ENCODE results near the gene KLHDC4. TPM values are rescaled to one million over a fixed set of nuclear protein-coding genes. Genes with fewer than 3 reads are reported as not detected.
A peak's percentile ranks its signal among the peaks of the same experiment; 100 is the strongest.
"Not testable (repeated sequence)": the region's sequence is repeated elsewhere in the genome, so short reads cannot be mapped to it uniquely, and the experiment has no call there.

Gene KLHDC4
- total and polyA plus RNA-seq, 2 experiments from 2014 or later: 12.8 to 15.6 TPM

- no peaks in the 10 kb centered on the region for H3K79me2 ChIP-seq
- TF ChIP-seq EZH2phosphoT487 (IDR thresholded peaks at IDR 0.05; ENCODE audit: low read depth, severe bottlenecking, unreplicated experiment) (no peak), CTCF (IDR thresholded peaks at IDR 0.05; ENCODE audit: poor library complexity) (no peak), EZH2 (IDR thresholded peaks at IDR 0.05; ENCODE audit: borderline replicate concordance) (no peak)
- peak overlapping the region; percentile 88 for H3K27ac ChIP-seq
Observed at GRCh38 chr16:87790292-87791100, 24.7 kb upstream of the KLHDC4 start.

GRCh38 chr16:87789437-87790291, 23.9 kb upstream of the KLHDC4 start:
- TF ChIP-seq EZH2 (IDR thresholded peaks at IDR 0.05; ENCODE audit: borderline replicate concordance): no peak
- no peak for TF ChIP-seq EZH2phosphoT487 (IDR thresholded peaks at IDR 0.05; ENCODE audit: low read depth, severe bottlenecking, unreplicated experiment)
- no peak for TF ChIP-seq CTCF (IDR thresholded peaks at IDR 0.05; ENCODE audit: poor library complexity)
- no peaks in the 10 kb centered on the region for H3K27me3 ChIP-seq
- H3K27ac ChIP-seq: peak overlapping the region; percentile 88
- peaks cover 15% of the 10 kb centered on the region for H3K4me1 ChIP-seq (ENCODE audit: insufficient read depth)
- no peaks in the 10 kb centered on the region for H4K20me1 ChIP-seq (ENCODE audit: insufficient read depth, poor library complexity, severe bottlenecking)
- no peak overlapping the region for H3K4me3 ChIP-seq
- DNase-seq (ENCODE audit: low spot score): peak; percentile 59
- WGBS (ENCODE audit: low lambda C conversion rate, missing lambda C conversion rate): 73% methylated on average over 20 of the region's 20 CpGs
- peak overlapping the region; percentile 18 for H3K4me2 ChIP-seq
- no peaks in the 10 kb centered on the region for H3K9me3 ChIP-seq (ENCODE audit: low read depth)
- no peak overlapping the region for H2AFZ ChIP-seq
- H3K9me2 ChIP-seq (replicated peaks; ENCODE audit: insufficient read depth): no peaks in the 10 kb centered on the region
- H3K79me2 ChIP-seq: no peaks in the 10 kb centered on the region
- no peaks in the 10 kb centered on the region for H3K36me3 ChIP-seq (replicated peaks; ENCODE audit: insufficient read depth, low read depth)

More at GRCh38 chr16:87790292-87791100, 24.7 kb upstream of the KLHDC4 start:
- no peaks in the 10 kb centered on the region for H3K36me3 ChIP-seq (replicated peaks; ENCODE audit: insufficient read depth, low read depth)
- no peak overlapping the region for H2AFZ ChIP-seq
- peaks cover 14% of the 10 kb centered on the region for H3K4me1 ChIP-seq (ENCODE audit: insufficient read depth)
- H3K27me3 ChIP-seq: no peaks in the 10 kb centered on the region
- no peaks in the 10 kb centered on the region for H4K20me1 ChIP-seq (ENCODE audit: insufficient read depth, poor library complexity, severe bottlenecking)
- WGBS (ENCODE audit: low lambda C conversion rate, missing lambda C conversion rate): 77% methylated on average over 17 of the region's 17 CpGs
- DNase-seq (ENCODE audit: low spot score): no peak
- no peaks in the 10 kb centered on the region for H3K9me2 ChIP-seq (replicated peaks; ENCODE audit: insufficient read depth)
- no peak overlapping the region for H3K4me3 ChIP-seq
- no peaks in the 10 kb centered on the region for H3K9me3 ChIP-seq (ENCODE audit: low read depth)
- no peak overlapping the region for H3K4me2 ChIP-seq

DNA sequence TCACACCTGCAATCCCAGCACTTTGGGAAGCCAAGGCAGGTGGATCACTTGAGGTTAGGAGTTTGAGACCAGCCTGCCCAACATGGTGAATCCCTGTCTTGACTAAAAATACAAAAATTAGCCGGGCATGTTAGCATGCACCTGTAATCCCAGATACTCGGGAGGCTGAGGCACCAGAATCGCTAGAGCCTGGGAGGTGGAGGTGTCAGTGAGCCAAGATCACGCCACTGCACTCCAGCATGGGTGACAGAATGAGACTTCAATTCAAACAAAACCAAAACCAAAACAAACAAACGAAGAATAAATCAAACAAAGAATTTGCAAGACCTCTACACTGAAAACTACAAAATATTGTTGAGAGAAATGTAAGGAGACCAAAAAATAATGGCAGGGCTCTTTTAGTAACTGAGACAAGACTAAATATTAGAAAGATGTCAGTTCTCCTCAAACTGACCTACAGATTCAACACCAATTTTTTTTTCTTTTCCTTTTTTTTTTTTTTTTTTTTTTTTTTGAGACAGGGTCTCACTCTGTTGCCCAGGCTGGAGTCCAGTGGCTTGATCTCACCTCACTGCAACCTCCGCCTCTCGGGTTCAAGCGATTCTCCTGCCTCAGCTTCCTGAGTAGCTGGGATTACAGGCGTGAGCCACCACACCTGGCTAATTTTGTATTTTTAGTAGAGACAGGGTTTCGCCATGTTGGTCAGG, 23.1 kb upstream of the KLHDC4 start:
- not testable (repeated sequence) for DNase-seq (ENCODE audit: low spot score); H3K9me3 ChIP-seq (ENCODE audit: low read depth); H3K79me2 ChIP-seq; H3K27me3 ChIP-seq; H3K36me3 ChIP-seq (replicated peaks; ENCODE audit: insufficient read depth, low read depth); H4K20me1 ChIP-seq (ENCODE audit: insufficient read depth, poor library complexity, severe bottlenecking); H3K9me2 ChIP-seq (replicated peaks; ENCODE audit: insufficient read depth); H2AFZ ChIP-seq; H3K4me3 ChIP-seq
- Histone ChIP-seq H3K4me2 (peak overlapping the region; percentile 18), H3K4me1 (ENCODE audit: insufficient read depth) (peaks cover 17% of the 10 kb centered on the region), H3K27ac (peak overlapping the region; percentile 88)
- 85% methylated on average over 10 of the region's 10 CpGs for WGBS (ENCODE audit: low lambda C conversion rate, missing lambda C conversion rate)

DNA sequence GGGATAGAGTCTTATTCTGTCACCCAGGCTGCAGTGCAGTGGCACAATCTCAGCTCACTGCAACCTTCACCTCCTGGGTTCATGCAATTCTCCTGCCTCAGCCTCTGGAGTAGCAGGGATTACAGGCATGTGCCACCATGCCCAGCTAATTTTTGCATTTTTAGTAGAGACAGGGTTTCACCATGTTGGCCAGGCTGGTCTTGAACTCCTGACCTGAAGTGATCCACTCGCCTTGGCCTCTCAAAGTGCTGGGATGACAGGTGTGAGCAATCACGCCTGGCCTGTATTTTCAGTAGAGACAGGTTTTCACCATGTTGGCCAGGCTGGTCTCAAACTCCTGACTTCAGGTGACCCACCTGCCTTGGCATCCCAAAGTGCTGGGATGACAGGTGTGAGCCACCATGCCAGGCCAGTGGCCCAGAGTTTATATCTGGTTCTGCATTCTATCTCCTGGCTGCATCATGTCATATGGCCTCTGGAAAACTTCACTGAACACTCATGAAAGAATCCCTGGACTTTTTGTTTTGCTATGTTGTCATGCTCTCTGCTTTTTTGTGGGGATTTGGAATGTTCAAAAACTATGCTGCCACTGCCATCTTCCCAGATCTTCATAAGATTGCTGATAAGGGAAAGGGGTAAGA, 21.8 kb upstream of the KLHDC4 start:
- not testable (repeated sequence) for H3K36me3 ChIP-seq (replicated peaks; ENCODE audit: insufficient read depth, low read depth); H3K9me2 ChIP-seq (replicated peaks; ENCODE audit: insufficient read depth); H3K27me3 ChIP-seq; H3K4me2 ChIP-seq; H3K4me3 ChIP-seq; H2AFZ ChIP-seq; H3K9me3 ChIP-seq (ENCODE audit: low read depth); H3K27ac ChIP-seq; DNase-seq (ENCODE audit: low spot score); H4K20me1 ChIP-seq (ENCODE audit: insufficient read depth, poor library complexity, severe bottlenecking); H3K79me2 ChIP-seq
- 91% methylated on average over 2 of the region's 2 CpGs for WGBS (ENCODE audit: low lambda C conversion rate, missing lambda C conversion rate)
- peaks cover 17% of the 10 kb centered on the region for H3K4me1 ChIP-seq (ENCODE audit: insufficient read depth)

Data from hepatocyte (in vitro differentiated cells).